ENCODE data around the gene HOMER1.

HOMER1 gene

GRCh38 chr5:79513704-79514390 lies at the start of gene HOMER1:
TSS of gene HOMER1 (minus strand) at chr5:79514134. CDS start at chr5:79512774, 1,360 bp downstream.
- peak within 1 kb of the TSS; percentile 66 to 99 (median 96) for H3K27ac ChIP-seq
- peak within 1 kb of the TSS; percentile 65 to 94 (median 91) for H3K4me3 ChIP-seq

DNA sequence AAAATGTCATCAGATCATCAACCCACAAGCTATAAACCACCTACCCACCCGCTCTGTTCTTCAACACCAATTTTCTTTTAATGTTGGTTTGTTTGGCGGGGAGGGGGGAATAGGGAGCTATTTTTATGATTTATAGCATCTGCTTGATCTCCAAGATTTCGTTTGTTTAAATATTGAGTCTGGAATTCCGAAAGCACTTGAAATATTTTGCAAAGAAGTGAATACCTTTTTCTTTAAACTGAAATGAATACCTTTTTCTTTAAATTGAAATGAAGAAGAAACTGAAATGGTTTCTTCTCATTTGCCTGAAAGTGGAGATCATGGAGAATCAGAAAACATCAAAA lies 49.3 kb upstream of the HOMER1 start:
- Histone ChIP-seq H3K27ac (no peak overlapping the region), H3K4me3 (no peak overlapping the region)

DNA sequence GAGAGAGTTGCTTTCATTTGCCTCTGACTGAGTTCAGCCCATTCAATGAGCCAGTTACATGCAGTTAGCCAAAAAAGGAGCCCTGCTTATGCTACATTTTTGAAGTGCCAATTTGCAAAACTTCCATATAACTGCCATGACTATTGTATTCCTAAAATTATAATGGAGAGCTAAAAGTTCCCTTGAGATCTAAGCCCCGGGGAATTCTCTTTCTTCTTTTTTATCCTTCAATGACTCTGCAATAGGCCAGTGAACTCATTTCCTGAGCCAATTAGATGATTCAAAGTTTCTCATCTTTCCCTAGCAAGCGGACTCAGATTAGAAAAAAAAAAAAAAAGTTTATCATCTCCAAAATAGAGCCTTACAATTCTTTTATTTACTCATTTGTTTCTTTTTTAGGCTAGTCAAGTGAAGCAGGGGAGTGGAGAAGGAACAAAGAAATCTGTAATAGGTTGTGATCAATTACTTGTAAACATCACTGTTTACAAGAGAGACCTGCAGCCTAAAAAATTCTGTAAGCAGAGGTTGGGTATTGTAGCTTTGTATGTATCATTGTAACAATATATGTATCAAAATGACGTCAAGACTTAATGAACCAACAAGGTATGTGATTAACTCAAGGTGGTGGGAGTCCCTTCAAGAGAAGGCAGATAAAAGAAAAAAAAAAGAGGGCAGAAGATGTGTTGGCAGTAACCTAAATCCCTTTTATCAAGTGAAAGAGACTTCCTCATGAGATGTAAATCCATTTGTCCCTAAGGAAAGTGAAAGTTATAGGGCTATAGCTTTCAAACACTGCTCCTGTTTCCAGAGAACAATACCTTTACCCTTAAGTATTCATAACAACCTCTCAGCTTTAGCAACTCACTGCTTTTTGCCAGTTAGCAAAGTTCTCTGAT lies 48.7 kb upstream of the HOMER1 start:
- no peak overlapping the region for H3K4me3 ChIP-seq
- H3K27ac ChIP-seq, result no peak overlapping the region

GRCh38 chr5:79561525-79561893 lies 47.6 kb upstream of the HOMER1 start:
- Histone ChIP-seq H3K27ac (no peak overlapping the region), H3K4me3 (no peak overlapping the region)

DNA sequence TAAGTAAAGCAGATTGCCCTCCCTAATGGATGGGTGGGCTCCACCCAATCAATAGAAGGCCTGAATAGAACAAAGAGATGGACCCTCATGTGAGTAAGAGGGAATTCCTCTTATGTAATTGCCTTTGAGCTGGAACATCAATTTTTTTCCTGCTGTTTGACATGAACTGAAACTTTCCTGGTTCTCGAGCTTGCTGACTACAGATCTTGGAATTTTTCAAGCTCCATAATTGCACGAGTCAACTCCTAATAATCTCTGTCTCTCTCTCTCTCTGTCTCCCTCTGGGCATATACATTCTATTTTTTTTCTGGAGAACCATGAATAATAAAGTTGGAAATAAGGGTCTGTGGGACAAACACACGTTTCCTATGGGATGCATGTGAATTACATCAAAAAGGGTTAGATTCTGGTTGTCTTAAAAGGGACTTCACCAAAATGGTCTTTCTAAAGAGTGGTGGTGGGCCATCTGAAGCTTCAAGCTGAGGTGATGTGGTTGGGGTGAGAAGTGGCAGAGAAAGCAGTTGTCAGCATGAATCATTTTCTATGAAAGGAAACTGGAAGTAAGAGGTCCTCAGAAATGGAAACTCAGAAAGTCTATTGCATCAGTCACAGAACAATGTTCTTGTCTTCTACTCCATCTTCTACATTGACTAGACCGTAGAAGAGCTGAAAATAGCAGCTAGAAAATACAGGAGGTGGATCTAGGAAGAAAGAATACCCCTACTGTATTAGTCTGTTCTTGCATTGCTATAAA lies 47.0 kb upstream of the HOMER1 start:
- no peak overlapping the region for H3K4me3 ChIP-seq
- H3K27ac ChIP-seq, result no peak overlapping the region

- no peak overlapping the region for H3K4me3 ChIP-seq
- H3K27ac ChIP-seq, result no peak overlapping the region
These were observed 41.5 kb upstream of the HOMER1 start for GRCh38 chr5:79555418-79555817.

GRCh38 chr5:79552984-79553383 lies 39.0 kb upstream of the HOMER1 start:
- Histone ChIP-seq H3K27ac (no peak overlapping the region), H3K4me3 (no peak overlapping the region)

GRCh38 chr5:79547982-79548381 lies 34.0 kb upstream of the HOMER1 start:
- Histone ChIP-seq H3K27ac (peak overlapping the region in 17 of 21 experiments; percentile 39 to 78 (median 62)), H3K4me3 (no peak overlapping the region)

- peak overlapping the region in 18 of 21 experiments; percentile 39 to 78 (median 61) for H3K27ac ChIP-seq
- H3K4me3 ChIP-seq, result no peak overlapping the region
These were observed 33.5 kb upstream of the HOMER1 start for GRCh38 chr5:79547429-79547822.

DNA sequence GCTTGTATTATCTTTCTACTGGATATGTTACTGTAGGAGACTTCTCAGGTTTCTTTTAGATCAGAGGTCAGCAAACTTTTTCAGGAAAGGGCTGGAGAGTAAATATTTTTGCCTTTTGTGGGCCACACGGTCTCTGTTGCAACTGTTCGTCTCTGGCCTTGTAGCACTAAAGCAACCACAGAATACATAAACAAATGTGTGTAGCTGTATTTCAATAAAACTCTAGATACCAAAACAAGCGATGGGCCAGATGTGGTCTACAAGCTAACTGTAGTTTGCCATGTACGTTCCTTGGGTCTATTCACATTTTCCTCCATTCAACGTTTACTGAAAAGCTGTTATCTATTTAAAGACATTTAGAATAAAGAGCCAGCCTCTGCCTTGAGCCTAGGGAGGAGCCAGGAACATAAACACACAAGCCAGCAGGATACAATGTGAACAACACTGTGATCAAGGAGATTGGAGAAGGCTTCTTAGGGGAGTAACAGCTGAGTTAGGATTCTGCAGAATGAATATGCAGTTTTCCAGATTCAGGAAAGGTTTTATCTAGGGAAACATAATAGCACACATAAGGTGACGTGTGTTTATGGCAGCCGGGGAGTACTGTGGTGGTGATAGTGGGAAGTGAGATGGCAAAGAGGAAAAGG lies 33.0 kb upstream of the HOMER1 start:
- H3K27ac ChIP-seq, result peak overlapping the region in 16 of 21 experiments; percentile 8 to 78 (median 61)
- no peak overlapping the region for H3K4me3 ChIP-seq

DNA sequence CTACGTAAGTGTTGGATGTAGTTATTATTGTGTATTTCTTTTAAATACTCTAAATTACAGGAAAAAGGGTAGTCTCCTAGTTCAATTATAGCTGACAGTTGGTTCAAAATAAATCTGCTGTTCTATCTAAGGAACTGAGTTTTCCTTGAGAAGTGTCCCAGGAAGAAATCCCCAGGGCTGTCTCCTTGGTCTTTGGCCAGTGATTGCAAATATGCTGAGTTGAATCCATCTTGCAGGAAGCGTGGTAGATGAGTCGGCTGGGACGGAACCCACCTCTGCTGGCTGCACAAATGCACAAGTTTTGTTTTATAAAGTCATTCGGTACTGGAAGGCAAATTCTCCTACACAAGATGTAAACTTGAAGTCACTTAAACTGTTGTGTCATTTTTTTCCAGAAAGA lies 30.2 kb upstream of the HOMER1 start:
- Histone ChIP-seq H3K27ac (no peak overlapping the region), H3K4me3 (no peak overlapping the region)

DNA sequence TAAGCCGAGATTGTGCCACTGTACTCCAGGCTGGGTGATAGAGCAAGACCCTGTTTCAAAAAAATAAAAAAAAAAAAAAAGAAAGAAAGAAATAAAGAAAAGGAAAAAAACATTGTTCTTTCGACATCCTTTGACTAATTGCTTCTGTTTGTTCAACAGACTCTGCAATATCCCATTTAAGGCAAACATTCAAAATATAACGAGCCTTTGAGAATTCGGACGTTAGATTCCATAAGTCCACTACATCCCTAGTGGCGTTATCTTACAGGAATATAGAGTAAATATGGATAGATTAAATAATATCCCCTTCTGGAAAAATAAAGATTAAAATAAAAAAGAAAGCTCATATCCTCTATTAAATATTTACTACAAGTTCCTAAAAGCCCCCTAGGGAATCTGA lies 27.0 kb upstream of the HOMER1 start:
- Histone ChIP-seq H3K27ac (no peak overlapping the region), H3K4me3 (no peak overlapping the region)

DNA sequence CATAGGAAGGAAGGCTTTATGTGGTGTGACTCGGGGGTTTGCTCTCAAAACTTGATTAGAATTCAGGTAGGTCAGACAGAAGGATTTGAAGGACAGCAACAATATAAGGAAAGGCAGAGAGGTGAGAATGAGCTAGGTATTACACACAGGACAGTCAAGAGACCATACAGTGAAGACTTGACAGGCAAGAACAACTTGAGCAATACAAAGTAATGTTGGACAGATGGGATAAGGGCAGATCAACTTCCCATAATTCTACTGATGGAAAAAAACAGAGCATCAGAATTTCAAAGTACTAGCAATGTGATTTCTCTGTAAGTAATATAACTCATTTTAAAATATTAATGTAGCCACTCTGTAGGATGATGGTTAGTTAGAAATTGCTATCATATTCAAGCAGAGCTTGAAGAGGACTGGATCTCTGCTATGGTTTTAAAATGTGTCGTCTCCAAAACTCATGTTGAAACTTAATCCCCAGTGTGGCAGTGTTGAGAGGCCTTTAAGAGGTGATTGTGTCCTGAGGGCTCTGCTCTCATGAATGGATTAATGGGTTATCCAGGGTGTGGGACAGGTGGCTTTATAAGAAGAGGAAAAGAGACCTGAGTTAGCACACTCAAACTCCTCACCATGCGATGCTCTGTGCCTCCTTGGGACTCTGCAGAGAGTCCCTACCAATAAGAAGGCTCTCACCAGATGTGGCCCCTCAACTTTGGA lies 22.4 kb upstream of the HOMER1 start:
- no peak overlapping the region for H3K27ac ChIP-seq
- H3K4me3 ChIP-seq, result no peak overlapping the region

DNA sequence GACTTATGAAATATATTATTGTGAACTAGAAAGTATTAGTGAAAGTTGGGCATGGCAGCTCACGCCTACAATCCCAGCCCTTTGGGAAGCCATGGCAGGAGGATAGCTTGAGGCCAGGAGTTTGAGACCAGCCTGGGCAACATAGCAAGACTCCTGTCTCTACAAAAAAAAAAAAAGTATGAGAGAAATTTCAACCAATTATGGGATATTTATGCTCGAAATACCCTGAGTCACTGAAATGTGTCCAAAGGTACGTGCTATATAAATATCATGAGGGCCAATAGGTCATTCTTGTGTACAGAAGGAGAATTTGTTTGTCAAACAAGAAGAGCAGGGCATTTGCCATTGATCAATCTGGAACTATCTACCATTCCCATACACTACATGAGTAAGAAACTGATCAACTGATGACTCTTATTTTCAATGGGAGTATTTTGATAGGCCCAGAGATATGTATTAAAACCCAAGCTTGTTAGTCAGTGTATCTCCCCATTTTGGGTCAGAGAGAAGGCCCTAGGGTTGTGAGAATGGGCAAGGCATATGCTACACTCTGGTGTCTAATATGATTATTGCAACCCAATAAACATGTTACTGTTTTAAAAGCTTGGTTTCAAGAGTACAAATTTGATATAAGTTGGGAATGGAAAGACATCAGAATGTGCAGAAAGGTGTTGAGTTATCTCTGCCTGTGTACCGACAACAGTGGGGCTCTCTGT lies 21.7 kb upstream of the HOMER1 start:
- Histone ChIP-seq H3K27ac (no peak overlapping the region), H3K4me3 (no peak overlapping the region)

GRCh38 chr5:79529110-79529509 lies 15.2 kb upstream of the HOMER1 start:
- Histone ChIP-seq H3K4me3 (no peak overlapping the region), H3K27ac (no peak overlapping the region)

DNA sequence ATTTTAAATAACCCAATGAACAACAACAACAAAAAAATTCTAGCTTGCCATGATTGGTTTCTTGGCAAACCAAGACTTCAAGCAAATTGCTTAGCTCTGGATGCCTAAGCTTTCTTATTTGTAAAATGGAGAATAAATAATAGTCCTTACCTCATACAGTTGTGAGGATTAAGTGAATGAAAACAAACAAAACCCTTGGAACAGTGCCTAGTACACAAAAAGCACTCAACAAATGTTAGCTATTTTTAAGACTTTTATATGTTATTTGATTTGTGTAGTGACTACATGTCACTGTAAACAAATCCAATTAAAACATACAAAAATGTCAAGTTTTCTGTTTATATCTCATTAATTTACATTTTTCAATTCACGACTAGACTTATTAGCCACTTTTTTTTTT lies 13.5 kb upstream of the HOMER1 start:
- no peak overlapping the region for H3K4me3 ChIP-seq
- H3K27ac ChIP-seq, result no peak overlapping the region

- Histone ChIP-seq H3K4me3 (no peak overlapping the region), H3K27ac (no peak overlapping the region)
These were observed 13.0 kb upstream of the HOMER1 start for GRCh38 chr5:79526928-79527327.

DNA sequence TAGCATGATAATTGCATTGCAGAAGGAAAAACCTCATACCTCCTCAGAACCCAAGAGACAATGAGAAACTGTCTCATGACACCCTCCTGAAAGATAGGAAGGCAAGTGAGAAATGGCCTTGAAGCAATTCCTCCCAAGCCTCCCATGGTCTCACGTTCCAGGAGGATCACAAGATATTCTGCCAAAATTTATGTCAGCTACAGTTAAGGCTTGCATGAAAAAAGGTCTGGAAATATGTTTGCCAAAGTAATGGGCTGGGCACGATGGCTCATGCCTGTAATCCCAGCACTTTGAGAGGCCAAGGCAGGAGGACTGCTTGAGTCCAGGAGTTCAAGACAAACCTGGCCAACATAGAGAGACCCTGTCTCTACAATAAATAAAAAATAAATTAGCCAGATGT lies 12.6 kb upstream of the HOMER1 start:
- Histone ChIP-seq H3K4me3 (no peak overlapping the region), H3K27ac (no peak overlapping the region)

- Histone ChIP-seq H3K27ac (no peak overlapping the region), H3K4me3 (no peak overlapping the region)
These were observed 7.2 kb upstream of the HOMER1 start for GRCh38 chr5:79521156-79521555.
